PC-9 (cell line): ENCODE data around the gene RFWD3. TPM values are rescaled to one million over a fixed set of nuclear protein-coding genes. Genes with fewer than 3 reads are reported as not detected.
"Not testable (repeated sequence)": the region's sequence is repeated elsewhere in the genome, so short reads cannot be mapped to it uniquely, and the experiment has no call there.

Experiments used
- BruUV-seq: library from RNA; stranded (reverse); fragments of 400-500 nt; replicated peaks from 2 replicates; lab custom pipeline; 2021; lab: Mats Ljungman, UMichigan
- CTCF ChIA-PET: fragments of 300-600 bp; sonication (Branson Sonifier 250); formaldehyde crosslinking; loops from one replicate; lab custom pipeline; 2022; ENCODE audit warnings: antibody characterized with exemption; lab: Charles Lee
- POLR2A ChIA-PET: fragments of 300-600 bp; sonication (Branson Sonifier 250); formaldehyde crosslinking; loops from one replicate; lab custom pipeline; 2022; ENCODE audit warnings: antibody characterized with exemption; ENCODE audit not compliant: unreplicated experiment; lab: Charles Lee
- DNase-seq, 2 experiments: peaks; one replicate each; pipeline versions ENCODE4 v3.0.0 to v3.0.0-alpha.2; 2015 to 2022; ENCODE audit warnings: mixed read lengths in 1 of 2
- H2AFZ ChIP-seq: fragments of 200-600 bp; sonication (generic); 2 replicates; pipeline ENCODE4 v1.8.1; 2017; ENCODE audit warnings: antibody characterized with exemption
- H3F3A ChIP-seq: fragments of 200-600 bp; sonication (generic); 2 replicates; pipeline ENCODE4 v1.8.1; 2017; ENCODE audit warnings: antibody characterized with exemption, mild to moderate bottlenecking, low read depth; ENCODE audit not compliant: insufficient read depth
- H3K27ac ChIP-seq: fragments of 200-600 bp; sonication (generic); 2 replicates; pipeline ENCODE4 v1.6.1; 2016; ENCODE audit warnings: mixed run types
- H3K27me3 ChIP-seq: fragments of 200-600 bp; sonication (generic); 2 replicates; pipeline ENCODE4 v1.6.1; 2016; ENCODE audit warnings: low read depth, mixed run types; ENCODE audit not compliant: insufficient read depth
- H3K36me3 ChIP-seq: fragments of 200-600 bp; sonication (generic); 2 replicates; pipeline ENCODE4 v1.6.1; 2016; ENCODE audit warnings: low read depth, mixed run types
- H3K4me1 ChIP-seq: fragments of 200-600 bp; sonication (generic); replicated peaks from 2 replicates; pipeline ENCODE4 v1.6.1; 2016; ENCODE audit warnings: mixed run types; ENCODE audit not compliant: insufficient read depth
- H3K4me2 ChIP-seq: fragments of 200-600 bp; sonication (generic); 2 replicates; pipeline ENCODE4 v1.6.1; 2017; ENCODE audit warnings: mixed run types
- H3K4me3 ChIP-seq: fragments of 200-600 bp; sonication (generic); 2 replicates; pipeline ENCODE4 v1.6.1; 2016; ENCODE audit warnings: mixed run types
- H3K79me2 ChIP-seq: fragments of 200-600 bp; sonication (generic); 2 replicates; pipeline ENCODE4 v1.6.1; 2017; ENCODE audit warnings: low read depth, mixed run types
- H3K9me2 ChIP-seq: fragments of 200-600 bp; sonication (generic); 2 replicates; pipeline ENCODE4 v1.8.1; 2017; ENCODE audit warnings: mild to moderate bottlenecking; ENCODE audit not compliant: insufficient read depth
- H3K9me3 ChIP-seq: fragments of 200-600 bp; sonication (generic); 2 replicates; pipeline ENCODE4 v1.8.1; 2016; ENCODE audit warnings: low read depth; ENCODE audit not compliant: insufficient read depth
- H4K20me1 ChIP-seq: fragments of 200-600 bp; sonication (generic); 2 replicates; pipeline ENCODE4 v1.8.1; 2017; ENCODE audit not compliant: insufficient read depth
- EZH2 ChIP-seq: fragments of 200-600 bp; sonication (generic); IDR thresholded peaks from 2 replicates; pipeline ENCODE4 v1.8.0; 2017; ENCODE audit warnings: antibody characterized with exemption, low read depth
- intact Hi-C: fragments of 100-400 bp; cut with micrococcal nuclease; formaldehyde crosslinking; loops from one replicate; pipeline ENCODE4 v1.10.0; 2022; ENCODE audit not compliant: unreplicated experiment
- total RNA-seq: library from RNA; stranded (reverse); gene quantifications from 2 replicates; pipeline ENCODE4 v1.2.3, GENCODE V29; 2021
- TF ChIP-seq, protein P1 (sequence below): fragments of 200-600 bp; sonication (generic); conservative IDR thresholded peaks from 2 replicates; pipeline ENCODE4 v1.6.1; 2017; ENCODE audit warnings: mixed run types, antibody characterized with exemption, mild to moderate bottlenecking, moderate library complexity

The RFWD3 gene
- total RNA-seq, 1 experiment from 2014 or later: 49.5 TPM

- Histone ChIP-seq H3K79me2 (no peaks in the 10 kb centered on the region), H3K27me3 (no peaks in the 10 kb centered on the region), H3K9me2 (no peaks in the 10 kb centered on the region), H3K4me1 (no peaks in the 10 kb centered on the region), H3K36me3 (no peaks in the 10 kb centered on the region), H3K4me3 (no peak overlapping the region), H3K27ac (no peak overlapping the region), H4K20me1 (no peaks in the 10 kb centered on the region), H2AFZ (no peak overlapping the region), H3K4me2 (no peak overlapping the region), H3F3A (no peaks in the 10 kb centered on the region), H3K9me3 (no peaks in the 10 kb centered on the region)
- TF ChIP-seq, protein P1, sequence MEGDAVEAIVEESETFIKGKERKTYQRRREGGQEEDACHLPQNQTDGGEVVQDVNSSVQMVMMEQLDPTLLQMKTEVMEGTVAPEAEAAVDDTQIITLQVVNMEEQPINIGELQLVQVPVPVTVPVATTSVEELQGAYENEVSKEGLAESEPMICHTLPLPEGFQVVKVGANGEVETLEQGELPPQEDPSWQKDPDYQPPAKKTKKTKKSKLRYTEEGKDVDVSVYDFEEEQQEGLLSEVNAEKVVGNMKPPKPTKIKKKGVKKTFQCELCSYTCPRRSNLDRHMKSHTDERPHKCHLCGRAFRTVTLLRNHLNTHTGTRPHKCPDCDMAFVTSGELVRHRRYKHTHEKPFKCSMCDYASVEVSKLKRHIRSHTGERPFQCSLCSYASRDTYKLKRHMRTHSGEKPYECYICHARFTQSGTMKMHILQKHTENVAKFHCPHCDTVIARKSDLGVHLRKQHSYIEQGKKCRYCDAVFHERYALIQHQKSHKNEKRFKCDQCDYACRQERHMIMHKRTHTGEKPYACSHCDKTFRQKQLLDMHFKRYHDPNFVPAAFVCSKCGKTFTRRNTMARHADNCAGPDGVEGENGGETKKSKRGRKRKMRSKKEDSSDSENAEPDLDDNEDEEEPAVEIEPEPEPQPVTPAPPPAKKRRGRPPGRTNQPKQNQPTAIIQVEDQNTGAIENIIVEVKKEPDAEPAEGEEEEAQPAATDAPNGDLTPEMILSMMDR: no peak
- no peak for TF ChIP-seq EZH2
- BruUV-seq: no TSS peak
- POLR2A ChIA-PET: no interaction called here
- CTCF ChIA-PET: no interaction called here
- DNase-seq: no peak
- intact Hi-C loops: no loop called here
These were observed 13.3 kb upstream of the RFWD3 start for GRCh38 chr16:74679983-74680382.

DNA sequence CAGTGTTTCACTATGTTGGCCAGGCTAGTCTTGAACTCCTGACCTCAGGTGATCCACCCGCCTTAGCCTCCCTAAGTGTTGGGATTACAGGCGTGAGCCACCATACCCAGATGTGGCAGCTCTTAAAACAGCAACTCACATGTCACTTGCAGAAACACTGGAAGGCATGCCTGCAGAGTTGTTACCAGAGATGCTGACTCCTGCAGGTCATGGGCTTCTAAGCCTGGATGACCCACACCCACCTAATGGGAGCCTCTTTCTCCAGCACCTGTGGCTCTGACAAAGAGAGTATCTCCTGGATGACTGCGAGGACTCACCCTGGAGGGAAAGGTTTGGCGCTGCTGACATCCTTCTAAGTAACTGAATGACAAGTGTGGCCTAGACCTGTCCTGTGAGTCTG lies 11.2 kb upstream of the RFWD3 start:
- no peaks in the 10 kb centered on the region for H4K20me1 ChIP-seq
- no peaks in the 10 kb centered on the region for H3K79me2 ChIP-seq
- intact Hi-C loops: no loop called here
- H2AFZ ChIP-seq: no peak overlapping the region
- no peaks in the 10 kb centered on the region for H3K36me3 ChIP-seq
- H3K27ac ChIP-seq: no peak overlapping the region
- TF ChIP-seq, protein P1: no peak
- TF ChIP-seq EZH2: no peak
- H3K9me2 ChIP-seq: no peaks in the 10 kb centered on the region
- ChIA-PET CTCF (no interaction called here), POLR2A (no interaction called here)
- H3K4me2 ChIP-seq: no peak overlapping the region
- H3K4me1 ChIP-seq: no peaks in the 10 kb centered on the region
- H3K9me3 ChIP-seq: no peaks in the 10 kb centered on the region
- no peaks in the 10 kb centered on the region for H3K27me3 ChIP-seq
- H3K4me3 ChIP-seq: no peak overlapping the region
- no peaks in the 10 kb centered on the region for H3F3A ChIP-seq
- no peak for DNase-seq
- BruUV-seq: no TSS peak

GRCh38 chr16:74673876-74674275 lies 7.2 kb upstream of the RFWD3 start:
- no TSS peak for BruUV-seq
- no peaks in the 10 kb centered on the region for H3K36me3 ChIP-seq
- POLR2A ChIA-PET: no interaction called here
- no peaks in the 10 kb centered on the region for H3K9me2 ChIP-seq
- no peak overlapping the region for H3K4me2 ChIP-seq
- no peaks in the 10 kb centered on the region for H3K27me3 ChIP-seq
- no peak overlapping the region for H2AFZ ChIP-seq
- no peaks in the 10 kb centered on the region; the same call in 1 of the 2 replicates for H3F3A ChIP-seq
- H3K79me2 ChIP-seq: no peaks in the 10 kb centered on the region
- H3K27ac ChIP-seq: no peak overlapping the region
- TF ChIP-seq EZH2: no peak
- TF ChIP-seq, protein P1: no peak
- H3K4me3 ChIP-seq: no peak overlapping the region
- intact Hi-C loops: no loop called here
- CTCF ChIA-PET: no interaction called here
- no peaks in the 10 kb centered on the region for H3K9me3 ChIP-seq
- no peaks in the 10 kb centered on the region for H3K4me1 ChIP-seq
- H4K20me1 ChIP-seq: no peaks in the 10 kb centered on the region
- no peak for DNase-seq

- H3K27me3 ChIP-seq, H3K9me2 ChIP-seq, H2AFZ ChIP-seq, H3K4me3 ChIP-seq, CTCF ChIA-PET, DNase-seq, H3F3A ChIP-seq, H3K36me3 ChIP-seq, H3K27ac ChIP-seq, H3K4me1 ChIP-seq, BruUV-seq, H3K9me3 ChIP-seq, intact Hi-C loops, H3K4me2 ChIP-seq: not testable (repeated sequence)
- POLR2A ChIA-PET: interaction anchor here (0.7 kb wide), 1 partner anchor 75 kb away, joined by 13 read pairs; no protein-coding TSS in a partner anchor
- Histone ChIP-seq H3K79me2 (peaks cover 28% of the 10 kb centered on the region), H4K20me1 (peaks cover 11% of the 10 kb centered on the region; the same call in 1 of the 2 replicates)
These were observed 2.2 kb upstream of the RFWD3 start for GRCh38 chr16:74668877-74669276.
